ENCODE results near the gene NR1H3. TPM values are rescaled to one million over a fixed set of nuclear protein-coding genes. Genes with fewer than 3 reads are reported as not detected.

Gene NR1H3
- total RNA-seq, 1 experiment from 2014 or later = 7.7 TPM

GRCh38 chr11:47269829-47270305 is 12.1 kb downstream of the NR1H3 start, which contains the start of gene MADD:
Gene MADD (plus strand): TSS chr11:47270133.
- DNase-seq (ENCODE audit: low read depth) = peak; percentile 79

- DNase-seq (ENCODE audit: low read depth) = peak; percentile 55
Measured at GRCh38 chr11:47270331-47271271, 12.8 kb downstream of the NR1H3 start.

DNA sequence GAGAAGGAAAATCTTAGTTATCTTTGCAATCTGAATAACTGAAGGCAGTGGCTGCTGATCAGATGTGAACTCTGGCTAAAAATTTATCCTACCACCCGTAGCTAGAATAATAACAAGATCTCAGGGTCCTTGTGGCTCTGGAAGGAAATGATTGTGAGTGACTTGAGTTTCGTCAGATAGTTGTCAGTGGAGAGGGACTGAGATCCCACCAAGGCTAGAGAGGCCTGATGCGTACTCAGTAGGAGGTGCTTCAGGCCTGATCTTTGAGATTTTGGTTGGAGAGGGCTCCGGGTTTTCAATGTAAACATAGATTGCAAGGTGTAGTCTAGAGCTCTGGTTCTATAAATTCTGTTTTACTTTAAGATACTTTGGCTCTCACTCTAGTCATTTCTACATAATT is 13.5 kb downstream of the NR1H3 start:
- DNase-seq (ENCODE audit: low read depth) = no peak

DNA sequence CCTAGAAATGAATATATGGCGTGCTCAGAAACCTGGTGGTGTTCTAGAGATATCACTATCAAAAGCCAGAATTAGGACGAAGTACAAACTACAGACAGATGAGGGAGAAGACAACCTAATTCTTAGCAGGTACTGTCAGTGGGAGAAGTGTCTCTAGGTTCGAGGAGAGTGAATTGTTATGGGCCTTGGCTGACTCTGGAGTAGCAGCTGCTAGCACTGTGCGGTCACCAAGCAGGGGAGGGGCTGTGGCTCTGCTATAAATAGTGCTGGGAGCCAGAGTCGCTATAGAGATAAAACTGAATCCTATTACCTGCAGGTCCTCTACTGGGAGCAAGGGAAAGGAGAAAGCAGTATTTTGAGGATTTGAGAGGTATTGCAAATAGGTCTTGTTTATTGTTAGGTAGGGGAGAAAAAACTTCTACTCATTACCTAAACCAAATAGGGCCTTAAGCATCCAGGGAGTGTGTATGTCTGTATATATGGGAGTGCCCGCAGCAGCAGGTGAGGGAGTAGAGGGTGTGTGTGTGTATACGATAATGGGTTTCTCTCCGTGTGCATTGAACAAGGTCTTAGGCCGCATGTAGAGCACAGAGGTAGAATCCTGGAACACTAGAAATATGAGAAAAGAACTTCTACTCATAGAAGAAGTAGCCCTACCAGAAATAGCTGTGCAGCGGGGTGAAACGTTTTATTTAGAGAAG is 14.3 kb downstream of the NR1H3 start:
- DNase-seq (ENCODE audit: low read depth) = no peak

- DNase-seq (ENCODE audit: low read depth) = no peak
Measured at GRCh38 chr11:47272706-47273105, 14.9 kb downstream of the NR1H3 start.

DNA sequence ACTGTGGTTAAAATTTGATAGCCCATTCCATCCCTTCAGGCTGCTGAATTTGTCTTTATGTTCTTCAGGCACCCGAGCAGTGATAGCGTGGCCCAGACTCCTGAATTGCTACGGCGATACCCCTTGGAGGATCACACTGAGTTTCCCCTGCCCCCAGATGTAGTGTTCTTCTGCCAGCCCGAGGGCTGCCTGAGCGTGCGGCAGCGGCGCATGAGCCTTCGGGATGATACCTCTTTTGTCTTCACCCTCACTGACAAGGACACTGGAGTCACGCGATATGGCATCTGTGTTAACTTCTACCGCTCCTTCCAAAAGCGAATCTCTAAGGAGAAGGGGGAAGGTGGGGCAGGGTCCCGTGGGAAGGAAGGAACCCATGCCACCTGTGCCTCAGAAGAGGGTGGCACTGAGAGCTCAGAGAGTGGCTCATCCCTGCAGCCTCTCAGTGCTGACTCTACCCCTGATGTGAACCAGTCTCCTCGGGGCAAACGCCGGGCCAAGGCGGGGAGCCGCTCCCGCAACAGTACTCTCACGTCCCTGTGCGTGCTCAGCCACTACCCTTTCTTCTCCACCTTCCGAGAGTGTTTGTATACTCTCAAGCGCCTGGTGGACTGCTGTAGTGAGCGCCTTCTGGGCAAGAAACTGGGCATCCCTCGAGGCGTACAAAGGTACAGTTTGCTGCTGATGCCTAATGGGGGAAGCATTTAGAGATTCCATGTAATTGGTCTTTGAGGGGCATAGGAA is 16.9 kb downstream of the NR1H3 start:
- no peak for DNase-seq (ENCODE audit: low read depth)

- DNase-seq (ENCODE audit: low read depth) = no peak
Measured at GRCh38 chr11:47276923-47277322, 19.1 kb downstream of the NR1H3 start.

GRCh38 chr11:47278058-47278457 is 20.3 kb downstream of the NR1H3 start:
- no peak for DNase-seq (ENCODE audit: low read depth)

- no peak for DNase-seq (ENCODE audit: low read depth)
Measured at GRCh38 chr11:47278769-47279168, 21.0 kb downstream of the NR1H3 start.

DNA sequence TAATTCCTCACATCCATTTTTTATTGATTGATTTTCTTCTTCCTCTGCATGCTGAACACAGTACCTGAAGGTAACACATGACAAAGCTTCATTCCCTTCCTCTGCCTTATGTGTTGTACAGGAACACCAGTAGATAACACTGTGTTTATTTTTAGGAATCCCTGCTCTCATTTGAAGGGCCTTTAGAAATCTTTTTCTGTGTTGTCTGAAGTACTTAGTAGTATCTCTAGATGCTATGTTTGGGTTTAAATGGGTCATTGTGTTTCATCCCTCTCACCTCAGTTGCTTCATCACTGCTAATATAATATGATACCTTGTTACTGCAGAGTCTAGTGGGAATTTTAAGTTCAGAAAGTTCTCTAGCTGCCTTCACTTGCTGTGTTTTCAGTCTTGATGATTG is 22.3 kb downstream of the NR1H3 start:
- DNase-seq (ENCODE audit: low read depth) = no peak

- no peak for DNase-seq (ENCODE audit: low read depth)
Measured at GRCh38 chr11:47280860-47281259, 23.1 kb downstream of the NR1H3 start.

DNA sequence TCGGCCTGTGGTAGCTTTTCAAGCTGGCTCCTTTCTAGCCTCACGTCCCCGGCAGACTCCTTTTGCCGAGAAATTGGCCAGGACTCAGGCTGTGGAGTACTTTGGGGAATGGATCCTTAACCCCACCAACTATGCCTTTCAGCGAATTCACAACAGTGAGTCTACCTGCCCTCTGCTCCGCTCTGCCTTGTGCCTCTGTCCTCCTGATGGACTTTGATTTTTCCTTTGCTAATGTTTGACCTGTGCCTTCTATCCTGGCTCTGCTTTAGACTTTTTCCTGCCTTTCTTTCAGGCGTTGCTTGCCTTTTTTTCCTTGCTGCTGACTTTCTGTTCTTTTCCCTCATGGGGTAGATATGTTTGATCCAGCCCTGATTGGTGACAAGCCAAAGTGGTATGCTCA is 24.7 kb downstream of the NR1H3 start:
- DNase-seq (ENCODE audit: low read depth) = no peak

GRCh38 chr11:47284151-47284550 is 26.4 kb downstream of the NR1H3 start:
- DNase-seq (ENCODE audit: low read depth) = no peak

GRCh38 chr11:47285969-47286770 is 28.4 kb downstream of the NR1H3 start:
- DNase-seq (ENCODE audit: low read depth) = no peak

- no peak for DNase-seq (ENCODE audit: low read depth)
Measured at GRCh38 chr11:47288066-47288465, 30.3 kb downstream of the NR1H3 start.

DNA sequence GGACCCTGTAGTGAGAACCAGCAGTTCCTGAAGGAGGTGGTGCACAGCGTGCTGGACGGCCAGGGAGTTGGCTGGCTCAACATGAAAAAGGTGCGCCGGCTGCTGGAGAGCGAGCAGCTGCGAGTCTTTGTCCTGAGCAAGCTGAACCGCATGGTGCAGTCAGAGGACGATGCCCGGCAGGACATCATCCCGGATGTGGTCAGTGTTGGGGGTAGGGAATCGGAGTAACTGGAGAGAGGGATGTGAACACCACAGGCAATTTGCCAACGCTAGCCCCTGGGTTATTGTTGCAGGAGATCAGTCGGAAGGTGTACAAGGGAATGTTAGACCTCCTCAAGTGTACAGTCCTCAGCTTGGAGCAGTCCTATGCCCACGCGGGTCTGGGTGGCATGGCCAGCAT is 32.1 kb downstream of the NR1H3 start:
- no peak for DNase-seq (ENCODE audit: low read depth)

GRCh38 chr11:47295385-47295784 is 37.6 kb downstream of the NR1H3 start:
- DNase-seq (ENCODE audit: low read depth) = no peak

DNA sequence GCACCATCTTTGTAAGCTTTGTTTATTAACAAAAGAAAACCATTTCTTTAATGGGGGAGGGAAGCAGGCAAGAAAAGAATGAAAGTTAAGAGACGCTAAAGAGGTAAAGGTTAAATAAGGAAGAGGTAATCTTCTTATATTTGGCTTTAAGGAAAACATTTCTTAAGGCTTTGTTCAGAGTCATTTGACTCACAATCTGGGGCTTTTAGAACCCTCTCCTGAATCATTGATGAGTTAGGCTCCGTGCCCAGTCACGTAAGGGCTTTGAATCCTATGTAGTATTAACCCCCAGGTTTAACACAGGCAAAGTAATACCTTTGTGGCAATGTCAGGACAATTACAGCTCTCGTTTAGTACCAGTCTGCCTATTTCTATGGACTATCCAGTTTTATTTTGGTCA is 38.2 kb downstream of the NR1H3 start:
- DNase-seq (ENCODE audit: low read depth) = no peak

DNA sequence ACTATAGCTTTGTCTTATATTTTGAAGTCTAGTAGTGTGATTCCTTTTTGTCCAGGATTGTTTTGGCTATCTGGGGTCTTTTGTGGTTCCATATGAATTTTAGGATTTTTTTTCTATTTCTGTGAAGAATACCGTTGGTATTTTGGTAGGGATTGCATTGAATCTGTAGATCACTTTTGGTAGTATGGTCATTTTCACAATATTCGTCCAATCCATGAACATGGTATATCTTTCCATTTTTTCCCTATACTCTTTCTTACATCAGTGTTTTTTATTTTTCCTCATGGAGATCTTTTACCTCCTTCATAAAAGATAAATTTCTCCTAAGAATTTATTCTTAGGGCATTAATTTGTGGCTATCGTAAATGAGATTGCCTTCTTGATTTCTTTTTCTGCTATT is 41.3 kb downstream of the NR1H3 start:
- no peak for DNase-seq (ENCODE audit: low read depth)

DNA sequence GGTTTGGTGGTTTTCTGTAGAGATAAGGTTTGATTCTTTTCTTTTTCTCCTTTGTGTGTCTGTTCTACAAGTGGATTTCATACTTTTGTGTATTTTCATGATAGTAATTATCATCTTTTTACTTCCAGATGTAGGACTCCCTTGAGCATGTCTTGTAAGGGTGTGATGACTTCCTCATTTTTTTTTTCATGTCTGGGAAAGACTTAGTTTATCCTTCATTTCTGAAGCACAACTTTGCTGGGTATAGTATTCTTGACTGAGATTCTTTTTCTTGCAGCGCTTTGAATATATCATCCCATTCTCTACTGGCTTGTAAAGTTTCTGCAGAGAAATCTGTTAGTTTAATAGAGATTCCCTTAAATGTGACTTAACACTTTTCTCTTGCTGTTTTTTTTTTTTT is 45.1 kb downstream of the NR1H3 start:
- DNase-seq (ENCODE audit: low read depth) = no peak

Data from M059J (cell line).